GM23338 (cell line): ENCODE results near the gene SEC14L6. TPM values are rescaled to one million over a fixed set of nuclear protein-coding genes. Genes with fewer than 3 reads are reported as not detected.

Source experiments
- ATAC-seq: fragments of 200-7000 bp; cut with Tn5 transposase; 3 replicates; pipeline ENCODE4 v1.9.1; 2020
- DNase-seq: peaks from one replicate; pipeline ENCODE4 v3.0.0-alpha.2; 2015; ENCODE audit warnings: low spot score
- H2AFZ ChIP-seq: fragments of 200-600 bp; sonication (generic); 2 replicates; pipeline ENCODE4 v1.8.0; 2016; ENCODE audit warnings: antibody characterized with exemption, mild to moderate bottlenecking, moderate library complexity
- H3F3A ChIP-seq: fragments of 200-600 bp; sonication (generic); replicated peaks from 2 replicates; pipeline ENCODE4 v1.8.0; 2017; ENCODE audit warnings: antibody characterized with exemption, mixed run types, low read depth
- H3K27ac ChIP-seq: fragments of 200-600 bp; sonication (generic); 2 replicates; pipeline ENCODE4 v1.6.1; 2016; ENCODE audit warnings: low read depth
- H3K27me3 ChIP-seq: fragments of 200-600 bp; sonication (generic); 2 replicates; pipeline ENCODE4 v1.8.0; 2016; ENCODE audit warnings: mild to moderate bottlenecking, mixed run types, moderate library complexity; ENCODE audit not compliant: insufficient read depth
- H3K36me3 ChIP-seq: fragments of 200-600 bp; sonication (generic); 2 replicates; pipeline ENCODE4 v1.8.0; 2016; ENCODE audit warnings: mild to moderate bottlenecking; ENCODE audit not compliant: insufficient read depth
- H3K4me1 ChIP-seq: fragments of 200-600 bp; sonication (generic); 2 replicates; pipeline ENCODE4 v1.8.0; 2016; ENCODE audit warnings: mild to moderate bottlenecking, moderate library complexity; ENCODE audit not compliant: insufficient read depth
- H3K4me2 ChIP-seq: fragments of 200-600 bp; sonication (generic); 2 replicates; pipeline ENCODE4 v1.7.1; 2017; ENCODE audit warnings: mixed run types
- H3K4me3 ChIP-seq: fragments of 200-600 bp; sonication (generic); 2 replicates; pipeline ENCODE4 v1.6.1; 2016; ENCODE audit warnings: mixed run types
- H3K79me2 ChIP-seq: fragments of 200-600 bp; sonication (generic); replicated peaks from 2 replicates; pipeline ENCODE4 v1.8.0; 2017; ENCODE audit warnings: mild to moderate bottlenecking; ENCODE audit not compliant: insufficient read depth
- H3K9me2 ChIP-seq: fragments of 200-600 bp; sonication (generic); 2 replicates; pipeline ENCODE4 v1.8.0; 2017; ENCODE audit not compliant: insufficient read depth
- H4K20me1 ChIP-seq: fragments of 200-600 bp; sonication (generic); replicated peaks from 2 replicates; pipeline ENCODE4 v1.8.0; 2017; ENCODE audit warnings: mild to moderate bottlenecking; ENCODE audit not compliant: insufficient read depth
- H3K27ac Mint-ChIP-seq: 2 replicates; pipeline ENCODE4 v1.8.0; 2020; ENCODE audit warnings: inconsistent platforms, mild to moderate bottlenecking, moderate library complexity, mixed read lengths
- H3K27me3 Mint-ChIP-seq: 3 replicates; pipeline ENCODE4 v1.8.0; 2022; ENCODE audit warnings: low read depth, mild to moderate bottlenecking, moderate library complexity, mixed read lengths, inconsistent platforms; ENCODE audit not compliant: insufficient read depth, poor library complexity
- H3K36me3 Mint-ChIP-seq: 3 replicates; pipeline ENCODE4 v1.8.0; 2021; ENCODE audit warnings: low read depth, mild to moderate bottlenecking, inconsistent platforms, moderate library complexity, mixed read lengths
- H3K4me1 Mint-ChIP-seq: 3 replicates; pipeline ENCODE4 v1.8.0; 2020; ENCODE audit warnings: mild to moderate bottlenecking, inconsistent platforms, mixed read lengths
- H3K4me3 Mint-ChIP-seq: 3 replicates; pipeline ENCODE4 v1.8.0; 2021; ENCODE audit warnings: moderate library complexity, mild to moderate bottlenecking, inconsistent platforms, mixed read lengths
- H3K9me3 Mint-ChIP-seq: 3 replicates; pipeline ENCODE4 v1.8.0; 2020; ENCODE audit warnings: moderate library complexity, mild to moderate bottlenecking, inconsistent platforms, mixed read lengths
- CREB1 ChIP-seq: fragments of 250-450 bp; sonication (Bioruptor Pico); IDR thresholded peaks from 2 replicates; pipeline ENCODE4 v1.5.0; 2020; ENCODE audit warnings: low read depth, mild to moderate bottlenecking, moderate library complexity
- CTCF ChIP-seq, 2 experiments: fragments of 200-600 bp in 1 of 2; sonication (generic) in 1 of 2; conservative IDR thresholded peaks; 2 replicates each; pipeline versions ENCODE4 v1.5.1 to v1.6.1; 2016 to 2017; ENCODE audit warnings: antibody characterized with exemption in 2 of 2, low read depth in 2 of 2, mild to moderate bottlenecking in 2 of 2, moderate library complexity in 1 of 2
- ETS1 ChIP-seq: IDR thresholded peaks from 2 replicates; pipeline ENCODE4 v1.6.1; 2016; ENCODE audit warnings: antibody characterized with exemption
- EZH2 ChIP-seq: fragments of 200-600 bp; sonication (generic); IDR thresholded peaks from one replicate; pipeline ENCODE4 v1.8.0; 2017; ENCODE audit warnings: antibody characterized with exemption, mild to moderate bottlenecking, low read depth; ENCODE audit not compliant: unreplicated experiment
- EZH2phosphoT487 ChIP-seq: fragments of 200-600 bp; sonication (generic); IDR thresholded peaks from one replicate; pipeline ENCODE4 v1.8.1; 2018; ENCODE audit warnings: antibody characterized with exemption; ENCODE audit not compliant: unreplicated experiment
- JUNB ChIP-seq: IDR thresholded peaks from one replicate; pipeline ENCODE4 v1.6.1; 2016; ENCODE audit warnings: antibody characterized with exemption; ENCODE audit not compliant: unreplicated experiment
- NANOG ChIP-seq: IDR thresholded peaks from 2 replicates; pipeline ENCODE4 v1.6.1; 2016; ENCODE audit warnings: antibody characterized with exemption, borderline replicate concordance
- POLR2AphosphoS5 ChIP-seq: IDR thresholded peaks from 2 replicates; pipeline ENCODE4 v1.6.1; 2016; ENCODE audit warnings: antibody characterized with exemption, low read depth
- STAT1 ChIP-seq: IDR thresholded peaks from one replicate; pipeline ENCODE4 v1.6.1; 2016; ENCODE audit warnings: antibody characterized with exemption; ENCODE audit not compliant: unreplicated experiment
- ZNF114 ChIP-seq: fragments of 250-450 bp; sonication (Bioruptor Pico); IDR thresholded peaks from 2 replicates; pipeline ENCODE4 v1.5.0; 2020; ENCODE audit warnings: mild to moderate bottlenecking, moderate library complexity
- ZNF331 ChIP-seq: fragments of 250-450 bp; sonication (Bioruptor Pico); IDR thresholded peaks from 2 replicates; pipeline ENCODE4 v1.5.0; 2020; ENCODE audit warnings: low read depth, mild to moderate bottlenecking, moderate library complexity
- polyA plus RNA-seq: library from polyadenylated mRNA; unstranded; fragments of >200 nt; fragmentation: Nextera tagmentation; extraction: Ambion mirVana; gene quantifications from 2 replicates; pipeline ENCODE4 v1.2.1, GENCODE V29; 2016
- total RNA-seq: library from RNA; depleted of rRNA; stranded (reverse); fragments of >200 nt; shearing (Covaris generic); gene quantifications from 2 replicates; pipeline ENCODE4 v1.2.3, GENCODE V29; 2014
- TF ChIP-seq, protein P1 (sequence below): fragments of 250-450 bp; sonication (Bioruptor Pico); IDR thresholded peaks from 2 replicates; pipeline ENCODE4 v1.5.0; 2020; ENCODE audit warnings: mild to moderate bottlenecking, moderate library complexity
- TF ChIP-seq, protein P2 (sequence below): IDR thresholded peaks from one replicate; pipeline ENCODE4 v1.6.1; 2018; ENCODE audit warnings: antibody characterized with exemption; ENCODE audit not compliant: unreplicated experiment

The SEC14L6 gene
- total and polyA plus RNA-seq, 2 experiments from 2014 or later: 0.84 to 2.1 TPM

GRCh38 chr22:30539368-30539767 lies 7.2 kb downstream of the SEC14L6 start:
- Histone ChIP-seq H2AFZ (no peak overlapping the region), H3K36me3 (no peaks in the 10 kb centered on the region), H3K79me2 (no peaks in the 10 kb centered on the region), H3K4me3 (no peak overlapping the region), H3K27me3 (peaks cover 14% of the 10 kb centered on the region), H4K20me1 (no peaks in the 10 kb centered on the region), H3K9me2 (no peaks in the 10 kb centered on the region), H3K4me2 (no peak overlapping the region), H3K27ac (no peak overlapping the region), H3K4me1 (no peaks in the 10 kb centered on the region; the same call in 1 of the 2 replicates), H3F3A (no peaks in the 10 kb centered on the region)
- H3K36me3 Mint-ChIP-seq: no peaks in the 10 kb centered on the region; the same call in 2 of the 3 replicates
- TF ChIP-seq ZNF114 (CRISPR knock-in tag) (no peak), ETS1 (no peak), ZNF331 (CRISPR knock-in tag) (no peak), EZH2 (no peak), POLR2AphosphoS5 (no peak), CTCF (conservative IDR thresholded peaks at IDR 0.05; ENCODE audit: low read depth in 2 of 2) (no peak), JUNB (no peak), CREB1 (CRISPR knock-in tag) (no peak), EZH2phosphoT487 (no peak), NANOG (no peak), STAT1 (no peak)
- TF ChIP-seq, protein P1, sequence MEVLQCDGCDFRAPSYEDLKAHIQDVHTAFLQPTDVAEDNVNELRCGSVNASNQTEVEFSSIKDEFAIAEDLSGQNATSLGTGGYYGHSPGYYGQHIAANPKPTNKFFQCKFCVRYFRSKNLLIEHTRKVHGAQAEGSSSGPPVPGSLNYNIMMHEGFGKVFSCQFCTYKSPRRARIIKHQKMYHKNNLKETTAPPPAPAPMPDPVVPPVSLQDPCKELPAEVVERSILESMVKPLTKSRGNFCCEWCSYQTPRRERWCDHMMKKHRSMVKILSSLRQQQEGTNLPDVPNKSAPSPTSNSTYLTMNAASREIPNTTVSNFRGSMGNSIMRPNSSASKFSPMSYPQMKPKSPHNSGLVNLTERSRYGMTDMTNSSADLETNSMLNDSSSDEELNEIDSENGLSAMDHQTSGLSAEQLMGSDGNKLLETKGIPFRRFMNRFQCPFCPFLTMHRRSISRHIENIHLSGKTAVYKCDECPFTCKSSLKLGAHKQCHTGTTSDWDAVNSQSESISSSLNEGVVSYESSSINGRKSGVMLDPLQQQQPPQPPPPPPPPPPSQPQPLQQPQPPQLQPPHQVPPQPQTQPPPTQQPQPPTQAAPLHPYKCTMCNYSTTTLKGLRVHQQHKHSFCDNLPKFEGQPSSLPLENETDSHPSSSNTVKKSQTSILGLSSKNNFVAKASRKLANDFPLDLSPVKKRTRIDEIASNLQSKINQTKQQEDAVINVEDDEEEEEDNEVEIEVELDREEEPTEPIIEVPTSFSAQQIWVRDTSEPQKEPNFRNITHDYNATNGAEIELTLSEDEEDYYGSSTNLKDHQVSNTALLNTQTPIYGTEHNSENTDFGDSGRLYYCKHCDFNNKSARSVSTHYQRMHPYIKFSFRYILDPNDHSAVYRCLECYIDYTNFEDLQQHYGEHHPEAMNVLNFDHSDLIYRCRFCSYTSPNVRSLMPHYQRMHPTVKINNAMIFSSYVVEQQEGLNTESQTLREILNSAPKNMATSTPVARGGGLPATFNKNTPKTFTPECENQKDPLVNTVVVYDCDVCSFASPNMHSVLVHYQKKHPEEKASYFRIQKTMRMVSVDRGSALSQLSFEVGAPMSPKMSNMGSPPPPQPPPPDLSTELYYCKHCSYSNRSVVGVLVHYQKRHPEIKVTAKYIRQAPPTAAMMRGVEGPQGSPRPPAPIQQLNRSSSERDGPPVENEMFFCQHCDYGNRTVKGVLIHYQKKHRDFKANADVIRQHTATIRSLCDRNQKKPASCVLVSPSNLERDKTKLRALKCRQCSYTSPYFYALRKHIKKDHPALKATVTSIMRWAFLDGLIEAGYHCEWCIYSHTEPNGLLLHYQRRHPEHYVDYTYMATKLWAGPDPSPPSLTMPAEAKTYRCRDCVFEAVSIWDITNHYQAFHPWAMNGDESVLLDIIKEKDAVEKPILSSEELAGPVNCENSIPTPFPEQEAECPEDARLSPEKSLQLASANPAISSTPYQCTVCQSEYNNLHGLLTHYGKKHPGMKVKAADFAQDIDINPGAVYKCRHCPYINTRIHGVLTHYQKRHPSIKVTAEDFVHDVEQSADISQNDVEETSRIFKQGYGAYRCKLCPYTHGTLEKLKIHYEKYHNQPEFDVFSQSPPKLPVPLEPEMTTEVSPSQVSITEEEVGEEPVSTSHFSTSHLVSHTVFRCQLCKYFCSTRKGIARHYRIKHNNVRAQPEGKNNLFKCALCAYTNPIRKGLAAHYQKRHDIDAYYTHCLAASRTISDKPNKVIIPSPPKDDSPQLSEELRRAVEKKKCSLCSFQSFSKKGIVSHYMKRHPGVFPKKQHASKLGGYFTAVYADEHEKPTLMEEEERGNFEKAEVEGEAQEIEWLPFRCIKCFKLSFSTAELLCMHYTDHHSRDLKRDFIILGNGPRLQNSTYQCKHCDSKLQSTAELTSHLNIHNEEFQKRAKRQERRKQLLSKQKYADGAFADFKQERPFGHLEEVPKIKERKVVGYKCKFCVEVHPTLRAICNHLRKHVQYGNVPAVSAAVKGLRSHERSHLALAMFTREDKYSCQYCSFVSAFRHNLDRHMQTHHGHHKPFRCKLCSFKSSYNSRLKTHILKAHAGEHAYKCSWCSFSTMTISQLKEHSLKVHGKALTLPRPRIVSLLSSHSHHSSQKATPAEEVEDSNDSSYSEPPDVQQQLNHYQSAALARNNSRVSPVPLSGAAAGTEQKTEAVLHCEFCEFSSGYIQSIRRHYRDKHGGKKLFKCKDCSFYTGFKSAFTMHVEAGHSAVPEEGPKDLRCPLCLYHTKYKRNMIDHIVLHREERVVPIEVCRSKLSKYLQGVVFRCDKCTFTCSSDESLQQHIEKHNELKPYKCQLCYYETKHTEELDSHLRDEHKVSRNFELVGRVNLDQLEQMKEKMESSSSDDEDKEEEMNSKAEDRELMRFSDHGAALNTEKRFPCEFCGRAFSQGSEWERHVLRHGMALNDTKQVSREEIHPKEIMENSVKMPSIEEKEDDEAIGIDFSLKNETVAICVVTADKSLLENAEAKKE: no peak
- TF ChIP-seq, protein P2, sequence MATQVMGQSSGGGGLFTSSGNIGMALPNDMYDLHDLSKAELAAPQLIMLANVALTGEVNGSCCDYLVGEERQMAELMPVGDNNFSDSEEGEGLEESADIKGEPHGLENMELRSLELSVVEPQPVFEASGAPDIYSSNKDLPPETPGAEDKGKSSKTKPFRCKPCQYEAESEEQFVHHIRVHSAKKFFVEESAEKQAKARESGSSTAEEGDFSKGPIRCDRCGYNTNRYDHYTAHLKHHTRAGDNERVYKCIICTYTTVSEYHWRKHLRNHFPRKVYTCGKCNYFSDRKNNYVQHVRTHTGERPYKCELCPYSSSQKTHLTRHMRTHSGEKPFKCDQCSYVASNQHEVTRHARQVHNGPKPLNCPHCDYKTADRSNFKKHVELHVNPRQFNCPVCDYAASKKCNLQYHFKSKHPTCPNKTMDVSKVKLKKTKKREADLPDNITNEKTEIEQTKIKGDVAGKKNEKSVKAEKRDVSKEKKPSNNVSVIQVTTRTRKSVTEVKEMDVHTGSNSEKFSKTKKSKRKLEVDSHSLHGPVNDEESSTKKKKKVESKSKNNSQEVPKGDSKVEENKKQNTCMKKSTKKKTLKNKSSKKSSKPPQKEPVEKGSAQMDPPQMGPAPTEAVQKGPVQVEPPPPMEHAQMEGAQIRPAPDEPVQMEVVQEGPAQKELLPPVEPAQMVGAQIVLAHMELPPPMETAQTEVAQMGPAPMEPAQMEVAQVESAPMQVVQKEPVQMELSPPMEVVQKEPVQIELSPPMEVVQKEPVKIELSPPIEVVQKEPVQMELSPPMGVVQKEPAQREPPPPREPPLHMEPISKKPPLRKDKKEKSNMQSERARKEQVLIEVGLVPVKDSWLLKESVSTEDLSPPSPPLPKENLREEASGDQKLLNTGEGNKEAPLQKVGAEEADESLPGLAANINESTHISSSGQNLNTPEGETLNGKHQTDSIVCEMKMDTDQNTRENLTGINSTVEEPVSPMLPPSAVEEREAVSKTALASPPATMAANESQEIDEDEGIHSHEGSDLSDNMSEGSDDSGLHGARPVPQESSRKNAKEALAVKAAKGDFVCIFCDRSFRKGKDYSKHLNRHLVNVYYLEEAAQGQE: no peak
- no peak overlapping the region for H3K4me3 Mint-ChIP-seq
- peaks cover 19% of the 10 kb centered on the region for H3K27me3 Mint-ChIP-seq
- peaks cover 11% of the 10 kb centered on the region for H3K4me1 Mint-ChIP-seq
- H3K27ac Mint-ChIP-seq: no peak overlapping the region
- ATAC-seq: no peak
- H3K9me3 Mint-ChIP-seq: no peaks in the 10 kb centered on the region
- no peak for DNase-seq
